H1 (cell line): ENCODE results near the gene DPYD. TPM values are rescaled to one million over a fixed set of nuclear protein-coding genes. Genes with fewer than 3 reads are reported as not detected.
A peak's percentile ranks its signal among the peaks of the same experiment; 100 is the strongest.

Experiments used
- CTCF ChIA-PET: fragments of 300-600 bp; sonication (Branson Sonifier 250); formaldehyde crosslinking; loops from one replicate; lab custom pipeline; 2021; ENCODE audit not compliant: partially characterized antibody; lab: Charles Lee
- POLR2A ChIA-PET: fragments of 300-600 bp; sonication (Branson Sonifier 250); formaldehyde crosslinking; loops from one replicate; lab custom pipeline; 2021; ENCODE audit warnings: inconsistent platforms; ENCODE audit not compliant: partially characterized antibody; lab: Charles Lee
- DNase-seq, 2 experiments: peaks; one replicate each; pipeline versions ENCODE4 v3.0.0 to v3.0.0-alpha.2; 2010 to 2022; ENCODE audit warnings: low spot score in 2 of 2, low read depth in 1 of 2, mixed read lengths in 1 of 2
- FAIRE-seq: peaks from 2 replicates; lab custom pipeline; 2011; peaks lifted over from hg19 to GRCh38; lab: Jason Lieb, UNC
- H2AFZ ChIP-seq: 2 replicates; pipeline ENCODE4 v1.8.1; 2012; ENCODE audit warnings: low read length, inconsistent platforms
- H2AK5ac ChIP-seq: 2 replicates; pipeline ENCODE4 v1.6.1; 2013; ENCODE audit warnings: low read depth, low read length
- H2BK120ac ChIP-seq: replicated peaks from 2 replicates; pipeline ENCODE3; 2013; ENCODE audit warnings: low read depth, low read length, inconsistent platforms
- H2BK12ac ChIP-seq: 2 replicates; pipeline ENCODE4 v1.6.1; 2013; ENCODE audit warnings: low read depth, low read length
- H2BK15ac ChIP-seq: 2 replicates; pipeline ENCODE4 v1.6.1; 2013; ENCODE audit warnings: low read length
- H2BK20ac ChIP-seq: 2 replicates; pipeline ENCODE4 v1.6.1; 2013; ENCODE audit warnings: low read length
- H2BK5ac ChIP-seq: 2 replicates; pipeline ENCODE4 v1.6.1; 2013; ENCODE audit warnings: low read depth, low read length
- H3K14ac ChIP-seq: 2 replicates; pipeline ENCODE4 v1.6.1; 2013; ENCODE audit warnings: inconsistent platforms; ENCODE audit not compliant: insufficient read length
- H3K18ac ChIP-seq: 2 replicates; pipeline ENCODE4 v1.6.1; 2013; ENCODE audit warnings: low read length; ENCODE audit errors: extremely low read depth
- H3K23ac ChIP-seq: 2 replicates; pipeline ENCODE4 v1.6.1; 2013; ENCODE audit warnings: inconsistent platforms; ENCODE audit not compliant: insufficient read length
- H3K23me2 ChIP-seq: 2 replicates; pipeline ENCODE4 v1.6.1; 2013; ENCODE audit warnings: low read depth, low read length
- H3K27ac ChIP-seq: 2 replicates; pipeline ENCODE4 v1.6.1; 2011; ENCODE audit warnings: low read depth, low read length, inconsistent platforms
- H3K27me3 ChIP-seq, 4 experiments: replicated peaks in 1 of 4; 1 replicate in 1 of 4; 2 replicates in 3 of 4; pipeline versions ENCODE4 v1.6.1 to v1.8.1; 2011 to 2013; ENCODE audit warnings: low read length in 3 of 4, mild to moderate bottlenecking in 3 of 4, inconsistent platforms in 2 of 4, mixed read lengths in 2 of 4, moderate library complexity in 1 of 4; ENCODE audit not compliant: control insufficient read depth in 3 of 4, insufficient read depth in 3 of 4; ENCODE audit errors: extremely low read depth in 1 of 4
- H3K36me3 ChIP-seq, 4 experiments: 2 replicates each; pipeline versions ENCODE4 v1.6.1 to v1.8.1; 2011 to 2013; ENCODE audit warnings: mild to moderate bottlenecking in 4 of 4, low read length in 3 of 4, moderate library complexity in 2 of 4, control low read depth in 1 of 4, inconsistent platforms in 1 of 4; ENCODE audit not compliant: insufficient read depth in 4 of 4, control insufficient read depth in 2 of 4
- H3K4ac ChIP-seq: replicated peaks from 2 replicates; pipeline ENCODE3; 2013; ENCODE audit warnings: low read length, low read depth, mixed read lengths, inconsistent platforms; ENCODE audit not compliant: insufficient read length
- H3K4me1 ChIP-seq, 4 experiments: replicated peaks in 1 of 4; 1 replicate in 1 of 4; 2 replicates in 3 of 4; pipeline versions ENCODE4 v1.6.1 to v1.8.1; 2011 to 2013; ENCODE audit warnings: low read length in 3 of 4, inconsistent platforms in 2 of 4, mixed read lengths in 1 of 4; ENCODE audit not compliant: insufficient read depth in 4 of 4, control insufficient read depth in 3 of 4
- H3K4me2 ChIP-seq, 2 experiments: 2 replicates each; pipeline versions ENCODE4 v1.6.1 to v1.8.1; 2011 to 2013; ENCODE audit warnings: low read depth in 2 of 2, low read length in 2 of 2, control low read depth in 1 of 2, inconsistent platforms in 1 of 2, mild to moderate bottlenecking in 1 of 2; ENCODE audit not compliant: insufficient read depth in 1 of 2
- H3K4me3 ChIP-seq, 4 experiments: fragments of 200-600, 300-600 bp in 1 of 4; sonication (generic), shearing (Covaris generic), sonication (Bioruptor Twin) in 1 of 4; 2 replicates each; pipeline versions ENCODE4 v1.5.1 to v1.8.1; 2011 to 2016; ENCODE audit warnings: low read length in 4 of 4, low read depth in 3 of 4, control low read depth in 2 of 4, inconsistent platforms in 2 of 4, mild to moderate bottlenecking in 2 of 4, mixed read lengths in 1 of 4, moderate library complexity in 1 of 4; ENCODE audit not compliant: insufficient read depth in 2 of 4; ENCODE audit errors: extremely low read depth in 1 of 4
- H3K56ac ChIP-seq: replicated peaks from 2 replicates; pipeline ENCODE3; 2013; ENCODE audit warnings: low read depth, mild to moderate bottlenecking, mixed read lengths, low read length, inconsistent platforms; ENCODE audit not compliant: insufficient read length
- H3K79me1 ChIP-seq: 2 replicates; pipeline ENCODE4 v1.6.1; 2013; ENCODE audit warnings: low read depth, low read length, control low read depth
- H3K79me2 ChIP-seq, 2 experiments: 2 replicates each; pipeline versions ENCODE4 v1.6.1 to v1.8.1; 2012 to 2013; ENCODE audit warnings: low read length in 2 of 2, mild to moderate bottlenecking in 2 of 2, inconsistent platforms in 1 of 2; ENCODE audit not compliant: insufficient read depth in 2 of 2, control insufficient read depth in 1 of 2
- H3K9ac ChIP-seq, 4 experiments: replicated peaks in 1 of 4; 1 replicate in 1 of 4; 2 replicates in 3 of 4; pipeline versions ENCODE4 v1.6.1 to v1.8.1; 2011 to 2013; ENCODE audit warnings: low read depth in 3 of 4, low read length in 3 of 4, control low read depth in 2 of 4, mild to moderate bottlenecking in 2 of 4, moderate library complexity in 2 of 4, inconsistent platforms in 1 of 4; ENCODE audit errors: extremely low read depth in 1 of 4
- H3K9me3 ChIP-seq, 2 experiments: 2 replicates each; pipeline versions ENCODE4 v1.6.1 to v1.8.1; 2012 to 2013; ENCODE audit warnings: mild to moderate bottlenecking in 2 of 2, moderate library complexity in 2 of 2, control low read depth in 1 of 2, inconsistent platforms in 1 of 2, low read depth in 1 of 2, low read length in 1 of 2, mixed read lengths in 1 of 2; ENCODE audit not compliant: insufficient read depth in 2 of 2
- H4K20me1 ChIP-seq, 2 experiments: replicated peaks in 1 of 2; 2 replicates each; pipeline versions ENCODE3 to v1.8.1; 2011 to 2013; ENCODE audit warnings: inconsistent platforms in 2 of 2, low read length in 2 of 2, mild to moderate bottlenecking in 1 of 2; ENCODE audit not compliant: insufficient read depth in 2 of 2, control insufficient read depth in 1 of 2
- H4K5ac ChIP-seq: 2 replicates; pipeline ENCODE4 v1.6.1; 2013; ENCODE audit warnings: low read length, low read depth, mixed read lengths, inconsistent platforms; ENCODE audit not compliant: insufficient read length
- H4K8ac ChIP-seq: 2 replicates; pipeline ENCODE4 v1.8.0; 2013; ENCODE audit warnings: mild to moderate bottlenecking, moderate library complexity, low read length, inconsistent platforms; ENCODE audit not compliant: insufficient read depth; ENCODE audit errors: extremely low read depth
- H4K91ac ChIP-seq: replicated peaks from 2 replicates; pipeline ENCODE3; 2013; ENCODE audit warnings: low read length, mixed read lengths, inconsistent platforms; ENCODE audit not compliant: insufficient read length
- CREB1 ChIP-seq: IDR thresholded peaks from 2 replicates; pipeline ENCODE4 v1.6.1; 2012; ENCODE audit warnings: inconsistent platforms
- SUZ12 ChIP-seq: fragments of 200-600 bp; sonication (generic); IDR thresholded peaks from 2 replicates; pipeline ENCODE4 v1.6.1; 2012; ENCODE audit warnings: mild to moderate bottlenecking, inconsistent platforms, low read length, moderate library complexity, mixed read lengths
- WGBS, 2 experiments: shearing (Covaris generic) in 1 of 2; methylation state at CpG; one replicate each; pipeline versions ENCODE4 v1.1.6 to v1.1.7; 2013 to 2015; ENCODE audit warnings: low lambda C conversion rate in 2 of 2, mixed read lengths in 2 of 2, inconsistent platforms in 1 of 2, low coverage in 1 of 2, missing lambda C conversion rate in 1 of 2; ENCODE audit not compliant: insufficient replicate concordance in 2 of 2, insufficient coverage in 1 of 2, insufficient read length in 1 of 2; ENCODE audit errors: extremely low coverage in 1 of 2, missing lambda C conversion rate in 1 of 2; 5-methylcytosine and 5-hydroxymethylcytosine counted together
- polyA plus RNA-seq, 7 experiments: library from polyadenylated mRNA; depleted of rRNA in 3 of 7; stranded (reverse) in 5 of 7; unstranded in 2 of 7; fragments of >200 nt in 5 of 7; fragments of 200-250 nt in 2 of 7; gene quantifications; 1 replicate in 5 of 7; 2 replicates in 1 of 7; 4 replicates in 1 of 7; pipeline versions ENCODE4 v1.2.1 to v1.2.3, GENCODE V29; 2011 to 2013; ENCODE audit warnings: missing spikeins in 2 of 7, mixed read lengths in 2 of 7
- total RNA-seq: library from RNA; stranded (reverse); fragmentation: NEBNext Ultra II Directional; extraction: Animal tissue kit (Norgen Biotek cat#: 25700); gene quantifications from 2 replicates; pipeline ENCODE4 v1.2.1, GENCODE V29; 2021

Gene DPYD
- total and polyA plus RNA-seq, 2 of the 8 experiments (the other 6 are each of a cell fraction or from before 2014, with no cell fraction given): 0.29 to 0.73 TPM

DNA sequence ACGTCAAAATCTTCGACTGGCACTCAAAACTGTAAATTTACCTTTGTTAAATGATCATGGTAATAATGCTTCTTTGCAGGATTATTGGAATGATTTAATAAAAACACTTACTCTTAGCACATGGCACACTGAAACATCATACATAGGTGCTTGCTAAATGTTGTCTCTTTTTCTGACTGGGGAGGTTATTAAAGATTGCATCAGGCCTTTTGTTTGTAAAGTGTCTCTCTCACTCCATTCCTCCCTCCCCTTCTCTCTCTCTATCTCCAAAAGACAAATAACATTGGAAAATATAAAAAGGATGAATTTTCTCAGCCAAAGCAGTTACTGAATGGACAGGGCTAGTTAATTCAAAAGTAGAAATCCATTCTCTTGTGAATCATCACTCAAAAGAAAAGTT, 404.2 kb downstream of the DPYD start:
- Histone ChIP-seq H2BK5ac (no peak overlapping the region), H3K27me3 (no peaks in the 10 kb centered on the region), H2AFZ (0 out of 2 replicates have a peak overlapping the region, but pooled peaks have one; percentile 34), H3K27ac (no peak overlapping the region), H2BK12ac (no peak overlapping the region), H3K23me2 (no peaks in the 10 kb centered on the region), H3K4me3 (no peak overlapping the region), H2BK120ac (no peak overlapping the region), H3K23ac (no peak overlapping the region), H3K36me3 (no peaks in the 10 kb centered on the region), H3K4me2 (no peak overlapping the region), H4K8ac (no peak overlapping the region), H3K9me3 (no peaks in the 10 kb centered on the region), H3K56ac (no peak overlapping the region), H3K4me1 (no peaks in the 10 kb centered on the region), H3K18ac (no peak overlapping the region), H3K9ac (no peak overlapping the region), H2BK15ac (no peak overlapping the region), H4K91ac (no peak overlapping the region), H4K5ac (no peak overlapping the region), H2BK20ac (no peak overlapping the region)
- ChIA-PET POLR2A (no interaction called here), CTCF (interaction anchor here (1.8 to 4.1 kb wide), 2 partner anchors 9 to 12 kb away, joined by 4 to 22 read pairs; no protein-coding TSS in a partner anchor)
- DNase-seq (no peak), FAIRE-seq (no peak)
- no peak for TF ChIP-seq CREB1
- TF ChIP-seq SUZ12: no peak
- TF ChIP-seq, all 59 proteins: peak for 0
- no peak overlapping the region for H3K4ac ChIP-seq
- no peaks in the 10 kb centered on the region for H4K20me1 ChIP-seq
- H3K79me1 ChIP-seq: no peaks in the 10 kb centered on the region
- H2AK5ac ChIP-seq: no peak overlapping the region
- WGBS, 2 experiments: 75% methylated on average over 2 of the region's 2 CpGs; no CpG with 5 or more reads in 1 of the 2 experiments
- no peak overlapping the region for H3K14ac ChIP-seq
- H3K79me2 ChIP-seq: no peaks in the 10 kb centered on the region
